GM21717 (cell line): Measurements from ENCODE around the gene AOC1.
"Not testable (repeated sequence)": the region's sequence is repeated elsewhere in the genome, so short reads cannot be mapped to it uniquely, and the experiment has no call there.

Experiments
- ATAC-seq: cut with Tn5 transposase; IDR thresholded peaks from one replicate; pipeline ENCODE4 v1.9.1; 2021; ENCODE audit warnings: mild to moderate bottlenecking, moderate library complexity; ENCODE audit not compliant: unreplicated experiment

Gene AOC1, protein sequence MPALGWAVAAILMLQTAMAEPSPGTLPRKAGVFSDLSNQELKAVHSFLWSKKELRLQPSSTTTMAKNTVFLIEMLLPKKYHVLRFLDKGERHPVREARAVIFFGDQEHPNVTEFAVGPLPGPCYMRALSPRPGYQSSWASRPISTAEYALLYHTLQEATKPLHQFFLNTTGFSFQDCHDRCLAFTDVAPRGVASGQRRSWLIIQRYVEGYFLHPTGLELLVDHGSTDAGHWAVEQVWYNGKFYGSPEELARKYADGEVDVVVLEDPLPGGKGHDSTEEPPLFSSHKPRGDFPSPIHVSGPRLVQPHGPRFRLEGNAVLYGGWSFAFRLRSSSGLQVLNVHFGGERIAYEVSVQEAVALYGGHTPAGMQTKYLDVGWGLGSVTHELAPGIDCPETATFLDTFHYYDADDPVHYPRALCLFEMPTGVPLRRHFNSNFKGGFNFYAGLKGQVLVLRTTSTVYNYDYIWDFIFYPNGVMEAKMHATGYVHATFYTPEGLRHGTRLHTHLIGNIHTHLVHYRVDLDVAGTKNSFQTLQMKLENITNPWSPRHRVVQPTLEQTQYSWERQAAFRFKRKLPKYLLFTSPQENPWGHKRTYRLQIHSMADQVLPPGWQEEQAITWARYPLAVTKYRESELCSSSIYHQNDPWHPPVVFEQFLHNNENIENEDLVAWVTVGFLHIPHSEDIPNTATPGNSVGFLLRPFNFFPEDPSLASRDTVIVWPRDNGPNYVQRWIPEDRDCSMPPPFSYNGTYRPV

GRCh38 chr7:150852371-150852905 is at the start of gene AOC1:
AOC1 (plus strand) TSS chr7:150852517; CDS start chr7:150856471, 3,954 bp downstream.
- ATAC-seq = no peak

DNA sequence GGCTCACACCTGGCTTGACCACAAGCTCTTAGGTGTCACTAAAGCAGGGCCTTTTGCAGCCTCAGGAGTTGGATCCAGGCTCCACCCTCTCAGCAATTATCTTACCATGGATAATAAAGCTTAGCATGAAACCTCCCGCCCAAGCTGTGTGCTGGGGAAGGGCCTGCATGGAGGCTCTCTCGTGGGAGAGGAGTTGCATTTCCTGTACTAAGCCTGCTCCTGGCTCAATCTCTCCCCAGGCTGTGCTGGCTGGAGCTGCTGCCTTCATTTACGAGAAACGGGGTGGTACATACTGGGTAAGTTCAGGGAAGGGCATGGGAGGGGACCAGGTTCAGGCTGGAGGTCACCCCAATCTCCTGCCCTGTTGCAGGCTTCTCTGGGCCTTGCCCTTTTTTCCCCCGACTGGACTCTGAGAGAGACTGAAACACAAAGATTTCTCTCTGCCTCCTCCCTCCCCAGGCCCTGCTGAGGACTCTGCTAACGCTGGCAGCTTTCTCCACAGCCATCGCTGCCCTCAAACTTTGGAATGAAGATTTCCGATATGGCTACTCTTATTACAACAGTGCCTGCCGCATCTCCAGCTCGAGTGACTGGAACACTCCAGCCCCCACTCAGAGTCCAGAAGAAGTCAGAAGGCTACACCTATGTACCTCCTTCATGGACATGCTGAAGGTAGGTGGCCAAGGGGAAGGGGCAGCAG is 49.0 kb upstream of the AOC1 start:
- no peak for ATAC-seq

DNA sequence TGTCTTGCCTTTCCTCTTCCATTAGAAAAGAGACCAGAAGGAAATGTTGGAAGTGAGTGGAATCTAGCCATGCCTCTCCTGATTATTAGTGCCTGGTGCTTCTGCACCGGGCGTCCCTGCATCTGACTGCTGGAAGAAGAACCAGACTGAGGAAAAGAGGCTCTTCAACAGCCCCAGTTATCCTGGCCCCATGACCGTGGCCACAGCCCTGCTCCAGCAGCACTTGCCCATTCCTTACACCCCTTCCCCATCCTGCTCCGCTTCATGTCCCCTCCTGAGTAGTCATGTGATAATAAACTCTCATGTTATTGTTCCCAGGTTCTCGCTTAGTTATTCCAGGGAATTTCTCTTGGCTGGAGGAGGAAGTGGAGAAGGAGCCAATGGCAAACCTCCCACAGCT is 47.5 kb upstream of the AOC1 start:
- no peak for ATAC-seq

GRCh38 chr7:150805864-150806263 is 46.5 kb upstream of the AOC1 start:
- no peak for ATAC-seq

GRCh38 chr7:150806454-150806853 is 45.9 kb upstream of the AOC1 start:
- ATAC-seq = no peak

DNA sequence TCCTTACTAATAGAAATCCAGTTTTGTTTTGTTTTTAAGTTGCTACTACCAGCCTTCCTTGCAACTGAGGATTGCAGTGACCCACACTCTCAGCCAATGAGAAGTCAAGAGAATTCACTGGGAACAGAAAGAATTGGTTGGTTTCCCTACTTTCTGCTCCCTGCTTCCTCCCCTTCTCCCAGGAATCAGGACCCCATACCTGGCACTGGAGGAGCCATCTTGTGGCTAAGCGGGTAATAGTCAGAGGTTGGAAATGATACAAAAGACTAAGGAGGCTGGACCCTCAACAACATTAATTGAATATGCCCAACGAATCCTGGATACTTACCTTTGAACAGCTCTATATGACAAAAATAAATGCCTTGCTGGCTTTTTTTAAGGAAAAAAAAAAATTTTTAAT is 45.5 kb upstream of the AOC1 start:
- ATAC-seq = no peak

DNA sequence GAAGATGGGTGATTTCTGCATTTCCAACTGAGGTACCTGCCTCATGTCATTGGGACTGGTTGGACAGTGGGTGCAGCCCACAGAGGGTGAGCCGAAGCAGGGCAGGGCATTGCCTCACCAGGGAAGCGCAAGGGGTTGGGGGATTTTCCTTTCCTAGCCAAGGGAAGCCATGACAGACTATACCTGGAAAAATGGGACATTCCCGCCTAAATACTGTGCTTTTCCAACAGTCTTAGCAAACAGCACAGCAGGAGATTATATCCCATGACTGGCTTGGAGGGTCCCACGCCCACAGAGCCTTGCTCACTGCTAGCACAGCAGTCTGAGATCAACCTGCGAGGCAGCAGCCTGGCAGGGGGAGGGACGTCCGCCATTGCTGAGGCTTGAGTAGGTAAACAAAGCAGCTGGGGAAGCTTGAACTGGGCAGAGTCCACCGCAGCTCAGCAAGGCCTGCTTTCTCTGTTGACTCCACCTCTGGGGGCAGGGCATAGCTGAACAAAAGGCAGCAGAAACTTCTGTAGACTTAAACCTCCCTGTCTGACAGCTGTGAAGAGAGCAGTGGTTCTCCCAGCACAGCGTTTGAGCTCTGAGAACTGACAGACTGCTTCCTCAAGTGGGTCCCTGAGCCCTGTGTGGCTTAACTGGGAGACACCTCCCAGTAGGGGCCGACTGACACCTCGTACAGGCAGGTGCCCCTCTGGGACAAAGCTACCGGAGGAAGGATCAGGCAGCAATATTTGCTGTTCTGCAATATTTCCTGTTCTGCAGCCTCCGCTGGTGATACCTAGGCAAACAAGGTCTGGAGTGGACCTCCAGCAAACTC is 44.5 kb upstream of the AOC1 start:
- not testable (repeated sequence) for ATAC-seq

- ATAC-seq = no peak
Observed at GRCh38 chr7:150814328-150815001, 37.9 kb upstream of the AOC1 start.

GRCh38 chr7:150818971-150819370 is 33.3 kb upstream of the AOC1 start:
- ATAC-seq = no peak

GRCh38 chr7:150820148-150820547 is 32.2 kb upstream of the AOC1 start:
- no peak for ATAC-seq

GRCh38 chr7:150820578-150821198 is 31.6 kb upstream of the AOC1 start:
- no peak for ATAC-seq

DNA sequence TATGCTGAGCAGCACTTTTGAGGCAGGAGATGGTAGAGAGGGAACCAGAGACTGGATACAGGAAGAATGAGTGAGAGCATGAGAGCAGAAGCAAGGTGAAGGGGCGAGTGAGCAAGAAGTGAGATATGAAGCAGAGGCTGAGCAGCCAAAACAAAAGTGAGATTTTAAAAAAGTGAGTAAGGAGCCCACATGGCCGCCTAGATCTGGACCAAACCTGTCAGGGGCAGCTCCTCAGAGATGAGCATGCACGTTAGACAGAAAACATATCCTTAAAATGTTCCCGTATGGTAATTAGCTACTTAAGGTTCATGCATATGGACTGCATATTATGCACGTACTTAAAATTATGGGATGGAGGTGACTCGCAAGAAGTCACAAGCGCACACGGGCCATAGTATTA is 29.3 kb upstream of the AOC1 start:
- ATAC-seq = no peak

GRCh38 chr7:150823484-150824126 is 28.7 kb upstream of the AOC1 start:
- no peak for ATAC-seq

DNA sequence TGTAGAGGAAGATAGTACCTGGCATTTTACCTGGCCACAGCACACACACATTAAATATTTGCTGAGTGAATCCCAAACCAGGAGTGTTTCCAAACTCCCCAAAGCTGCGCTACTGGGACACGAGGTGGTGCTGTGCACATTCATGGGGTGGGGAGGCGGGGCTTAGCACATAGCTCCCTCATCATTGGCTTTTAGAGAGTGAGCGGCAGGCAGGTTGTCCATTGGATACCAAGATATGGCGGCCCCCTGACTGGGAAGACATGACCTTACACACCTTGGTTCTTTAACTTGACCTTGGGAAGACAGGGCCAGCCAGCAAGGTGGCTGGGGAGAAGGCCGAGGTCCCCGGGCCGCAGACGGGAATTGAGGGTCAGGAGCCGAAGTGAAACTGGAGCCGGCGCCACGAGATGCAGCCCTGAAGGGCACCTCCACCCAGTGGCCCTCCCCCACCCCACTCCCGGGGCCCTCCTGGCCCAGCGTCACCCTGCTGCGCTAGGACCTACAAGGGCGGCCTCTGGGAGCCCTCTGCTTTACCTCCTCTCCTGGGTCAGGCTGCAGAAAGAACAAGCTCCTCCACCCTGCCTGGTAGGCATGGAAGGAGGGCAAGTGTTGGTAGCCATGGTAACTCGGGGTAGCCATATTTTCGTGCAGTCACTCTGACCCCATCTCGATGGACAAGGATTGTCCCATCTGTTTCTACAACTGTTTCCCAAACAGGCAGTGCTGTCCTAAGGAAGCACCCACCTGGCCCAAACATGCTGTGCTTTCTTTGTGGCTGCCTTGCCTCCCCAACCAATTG is 27.7 kb upstream of the AOC1 start:
- ATAC-seq = no peak

DNA sequence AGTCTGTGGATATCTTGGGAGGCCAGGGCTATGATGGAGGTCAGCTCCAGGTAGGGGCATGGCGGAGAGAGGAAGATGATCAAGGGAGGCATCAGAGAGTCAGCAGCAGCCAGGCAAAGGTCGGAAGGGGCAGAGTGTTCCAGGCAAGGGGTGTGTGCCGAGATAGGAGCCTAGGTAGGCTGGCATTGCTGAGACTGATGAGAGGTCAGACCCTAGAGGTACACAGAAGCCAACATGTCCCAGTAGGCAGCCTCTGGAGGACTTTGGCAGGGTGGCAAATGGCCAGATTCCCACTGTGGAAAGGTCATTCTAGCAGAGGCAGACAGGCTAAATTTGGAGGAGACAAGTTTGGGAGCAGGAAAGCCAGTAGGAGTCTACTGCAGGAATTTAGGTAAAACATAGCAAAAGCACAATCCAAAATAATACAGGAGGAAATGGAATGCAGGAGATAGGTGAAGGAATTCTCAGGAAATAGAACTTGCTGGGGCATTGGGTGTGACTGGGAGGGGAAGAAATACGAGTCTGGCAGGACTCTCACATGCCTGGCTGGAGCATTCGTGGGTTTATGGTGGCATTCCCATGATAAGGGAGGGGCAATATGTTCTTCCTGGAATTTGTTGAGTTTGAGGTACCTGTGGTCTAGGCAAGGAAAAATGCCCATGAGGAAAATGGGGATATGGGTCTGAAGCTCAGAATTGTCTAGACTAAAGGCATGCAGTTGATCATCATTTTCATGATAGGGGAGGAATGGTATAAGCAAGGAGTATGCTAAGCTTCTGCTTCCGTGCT is 26.1 kb upstream of the AOC1 start:
- no peak for ATAC-seq

DNA sequence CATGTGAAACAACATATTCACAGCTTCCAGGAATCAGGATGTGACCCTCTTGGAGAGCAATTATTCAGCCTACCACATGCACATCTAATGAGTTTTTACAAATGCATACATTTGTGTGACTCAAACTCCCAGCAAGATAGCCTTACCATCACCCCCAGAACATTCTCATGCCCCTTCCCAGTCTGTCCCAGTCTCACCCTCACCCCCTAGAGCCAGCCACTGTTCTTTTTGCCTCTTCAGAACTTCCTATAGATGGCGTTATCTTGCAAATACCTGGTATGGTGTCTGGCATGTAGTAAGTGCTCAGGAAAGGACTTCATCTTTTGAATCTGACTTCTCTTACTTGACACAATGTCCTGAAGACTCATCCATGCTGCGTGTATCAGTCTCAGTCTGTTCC is 23.9 kb upstream of the AOC1 start:
- no peak for ATAC-seq

- no peak for ATAC-seq
Observed at GRCh38 chr7:150829426-150829825, 22.9 kb upstream of the AOC1 start.
